ENCODE results near the gene SUPT6H.

GRCh38 chr17:28644787-28645575 is 17.0 kb upstream of the SUPT6H start, which contains the start of gene BLTP2:
- no peak for TF ChIP-seq REST (tag by site-specific recombination; IDR thresholded peaks at IDR 0.05)
- no peak for TF ChIP-seq ZNF274 (IDR thresholded peaks at IDR 0.05; ENCODE audit: low read length)
- TF ChIP-seq ZNF274 (tag by site-specific recombination; IDR thresholded peaks at IDR 0.05; ENCODE audit: borderline replicate concordance) = no peak
- TF ChIP-seq CTCF (tag by site-specific recombination; IDR thresholded peaks at IDR 0.05) = no peak; the same call in 1 of the 2 replicates
- TF ChIP-seq MEIS1 (CRISPR knock-in tag; IDR thresholded peaks at IDR 0.05; ENCODE audit: borderline replicate concordance) = no peak
- TF ChIP-seq KLF16 (tag by site-specific recombination; IDR thresholded peaks at IDR 0.05) = no peak
- TF ChIP-seq ZNF513 (tag by site-specific recombination; IDR thresholded peaks at IDR 0.05) = no peak
- no peak for TF ChIP-seq ZSCAN5A (tag by site-specific recombination; IDR thresholded peaks at IDR 0.05)
- peak; percentile 85; the same call in 1 of the 2 replicates for TF ChIP-seq ZBTB10 (tag by site-specific recombination; IDR thresholded peaks at IDR 0.05)
- no peak for TF ChIP-seq ZNF121 (tag by site-specific recombination; IDR thresholded peaks at IDR 0.05)
- peak; percentile 79; the same call in 1 of the 2 replicates for TF ChIP-seq KLF7 (tag by site-specific recombination; IDR thresholded peaks at IDR 0.05; ENCODE audit: borderline replicate concordance)
- no peak for TF ChIP-seq ZNF223 (tag by site-specific recombination; IDR thresholded peaks at IDR 0.05)
